IgD-negative memory B cell (primary cell): ENCODE data around the gene TSPAN4. TPM values are rescaled to one million over a fixed set of nuclear protein-coding genes. Genes with fewer than 3 reads are reported as not detected.
A peak's percentile ranks its signal among the peaks of the same experiment; 100 is the strongest.

Experiments used
- H3K27ac Mint-ChIP-seq, 3 donors: one replicate each; pipeline ENCODE4 v1.8.0; 2020 to 2022; ENCODE audit warnings: mild to moderate bottlenecking in 3 of 3, mixed read lengths in 3 of 3, moderate library complexity in 1 of 3
- H3K27me3 Mint-ChIP-seq: one replicate; pipeline ENCODE4 v1.8.0; 2021; ENCODE audit warnings: mixed read lengths
- H3K36me3 Mint-ChIP-seq: one replicate; pipeline ENCODE4 v1.8.0; 2020; ENCODE audit warnings: mild to moderate bottlenecking, mixed read lengths
- H3K4me1 Mint-ChIP-seq, 3 donors: one replicate each; pipeline ENCODE4 v1.8.0; 2020 to 2022; ENCODE audit warnings: mixed read lengths in 3 of 3, mild to moderate bottlenecking in 1 of 3
- H3K4me3 Mint-ChIP-seq, 4 donors: one replicate each; pipeline ENCODE4 v1.8.0; 2020 to 2022; ENCODE audit warnings: mild to moderate bottlenecking in 4 of 4, mixed read lengths in 4 of 4, moderate library complexity in 3 of 4
- H3K9me3 Mint-ChIP-seq, 3 donors: one replicate each; pipeline ENCODE4 v1.8.0; 2020 to 2021; ENCODE audit warnings: mixed read lengths in 3 of 3, mild to moderate bottlenecking in 1 of 3
- polyA plus RNA-seq: library from polyadenylated mRNA; unstranded; fragments of 300-500 nt; fragmentation: Illumina TruSeq; gene quantifications from one replicate; pipeline ENCODE4 v1.2.3, GENCODE V29; 2021

TSPAN4 gene
- polyA plus RNA-seq, 1 donor from 2014 or later, result 2.1 TPM

DNA sequence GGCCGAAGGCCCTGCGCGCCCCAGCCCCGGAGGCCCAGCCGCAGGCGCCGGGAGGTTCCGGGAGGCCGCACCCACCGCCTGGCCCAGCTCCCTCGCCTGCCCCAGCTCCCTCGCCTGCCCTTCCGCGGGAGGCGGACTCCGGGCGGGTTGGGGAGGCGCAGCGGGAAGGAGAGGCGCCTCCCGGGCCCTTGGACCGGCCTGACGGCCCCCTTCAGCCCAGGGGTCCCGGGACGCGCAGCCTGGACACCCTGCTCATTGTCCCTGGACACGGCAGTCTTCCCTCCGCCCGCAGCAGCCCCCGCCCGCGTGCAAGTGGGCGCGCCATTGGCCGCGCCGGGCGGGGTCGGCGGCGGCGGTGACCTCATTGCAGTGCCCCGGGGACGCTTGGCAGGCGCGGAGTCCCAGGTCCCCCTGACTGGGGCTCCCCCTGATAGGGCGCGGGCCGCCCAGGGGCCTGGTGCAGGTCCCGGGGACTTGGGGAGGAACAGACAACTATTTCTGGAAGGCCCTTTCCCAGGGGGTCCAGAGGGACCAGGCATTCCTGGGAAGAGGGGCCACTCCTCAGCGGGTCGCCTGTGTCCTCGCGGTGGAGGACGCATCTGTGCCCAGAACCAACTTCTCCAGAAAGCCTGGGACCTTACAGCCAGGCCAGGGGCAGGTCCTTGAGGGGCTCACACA, 9.4 kb upstream of the TSPAN4 start:
- Mint-ChIP-seq H3K36me3 (peaks cover 2% of the 10 kb centered on the region), H3K27me3 (peaks cover 7% of the 10 kb centered on the region), H3K4me1 (peaks cover 11% of the 10 kb centered on the region in 3 donors), H3K4me3 (peak overlapping the region in 2 of 4 donors; percentile 82 to 84), H3K9me3 (no peaks in the 10 kb centered on the region), H3K27ac (no peak overlapping the region)

DNA sequence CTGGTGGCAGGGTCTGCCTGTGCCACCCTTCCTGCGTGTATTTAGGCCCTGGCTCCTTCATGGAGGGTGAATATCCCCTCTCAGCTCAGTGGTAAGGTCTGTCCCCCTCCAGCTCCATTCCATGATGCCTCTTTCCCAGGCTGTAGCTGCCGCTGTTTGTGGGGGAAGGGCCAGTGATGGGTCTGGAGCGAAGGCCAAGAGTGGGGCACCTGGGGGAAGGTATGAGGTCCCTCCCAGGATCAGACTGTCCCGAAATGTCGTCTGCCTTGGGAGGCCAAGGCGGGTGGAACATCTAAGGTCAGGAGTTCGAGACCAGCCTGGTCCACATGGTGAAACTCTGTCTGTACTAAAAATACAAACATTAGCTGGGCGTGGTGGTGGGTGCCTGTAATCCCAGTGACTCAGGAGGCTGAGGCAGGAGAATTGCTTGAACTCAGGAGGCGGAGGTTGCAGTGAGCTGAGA, 8.8 kb upstream of the TSPAN4 start:
- Mint-ChIP-seq H3K36me3 (peaks cover 2% of the 10 kb centered on the region), H3K9me3 (no peaks in the 10 kb centered on the region), H3K27me3 (peaks cover 4% of the 10 kb centered on the region), H3K4me1 (peaks cover 7 to 11% (median 8%) of the 10 kb centered on the region in 3 donors), H3K27ac (peak overlapping the region in 2 of 3 donors; percentile 23 to 72), H3K4me3 (peak overlapping the region; percentile 63 to 84 (median 81))

DNA sequence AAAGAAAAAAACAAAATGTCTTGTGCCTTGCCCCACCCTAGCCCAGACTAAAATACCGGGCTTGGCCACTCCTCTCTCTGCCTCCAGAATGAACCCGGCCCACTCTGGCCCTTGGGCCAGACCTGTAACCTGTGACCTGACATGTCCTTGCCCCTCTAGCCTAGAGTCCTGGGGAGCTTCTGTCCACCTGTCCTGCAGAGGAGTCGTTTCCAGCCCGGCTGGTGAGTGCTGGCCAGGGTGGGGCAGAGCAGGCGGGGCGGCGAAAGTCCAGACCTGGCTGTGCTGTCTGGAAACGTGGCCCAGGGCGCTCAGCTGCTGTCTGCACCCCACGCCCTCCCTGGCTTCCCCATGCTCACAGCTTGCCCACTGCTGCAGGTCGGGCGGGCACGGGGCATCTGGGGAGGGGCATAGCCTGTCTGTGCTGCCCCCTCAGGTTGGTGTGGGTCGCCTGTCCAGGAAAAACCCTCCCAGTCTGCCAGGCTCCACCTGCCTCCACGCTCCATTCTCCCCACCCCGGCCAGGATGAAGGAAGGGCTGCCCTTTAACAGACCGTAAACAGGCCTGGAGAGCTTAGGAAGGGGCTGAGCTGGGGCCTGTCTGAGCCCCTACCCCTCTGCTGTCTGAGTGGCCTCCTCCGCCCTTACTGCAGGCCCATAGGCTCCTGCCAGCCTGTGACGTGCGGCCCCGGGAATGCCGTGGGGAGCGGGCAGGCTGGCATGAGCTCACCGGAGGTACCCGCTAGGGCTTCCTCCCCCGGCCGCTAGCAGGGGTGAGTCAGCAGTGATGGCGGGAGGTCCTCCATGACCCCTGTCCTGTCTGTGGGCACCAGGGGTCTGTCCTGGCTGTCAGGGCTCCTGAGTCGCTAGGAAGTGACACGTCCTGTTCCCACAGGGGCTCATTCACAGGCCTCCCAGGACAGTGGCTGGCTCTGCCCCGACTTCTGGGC, 8.0 kb upstream of the TSPAN4 start:
- peaks cover 0 to 11% (median 1%) of the 10 kb centered on the region in 3 donors for H3K4me1 Mint-ChIP-seq
- no peaks in the 10 kb centered on the region for H3K9me3 Mint-ChIP-seq
- peaks cover 2% of the 10 kb centered on the region for H3K36me3 Mint-ChIP-seq
- peaks cover 2% of the 10 kb centered on the region for H3K27me3 Mint-ChIP-seq
- H3K27ac Mint-ChIP-seq, result peak overlapping the region in 1 of 3 donors; percentile 23
- peak overlapping the region; percentile 47 to 82 (median 72) for H3K4me3 Mint-ChIP-seq

DNA sequence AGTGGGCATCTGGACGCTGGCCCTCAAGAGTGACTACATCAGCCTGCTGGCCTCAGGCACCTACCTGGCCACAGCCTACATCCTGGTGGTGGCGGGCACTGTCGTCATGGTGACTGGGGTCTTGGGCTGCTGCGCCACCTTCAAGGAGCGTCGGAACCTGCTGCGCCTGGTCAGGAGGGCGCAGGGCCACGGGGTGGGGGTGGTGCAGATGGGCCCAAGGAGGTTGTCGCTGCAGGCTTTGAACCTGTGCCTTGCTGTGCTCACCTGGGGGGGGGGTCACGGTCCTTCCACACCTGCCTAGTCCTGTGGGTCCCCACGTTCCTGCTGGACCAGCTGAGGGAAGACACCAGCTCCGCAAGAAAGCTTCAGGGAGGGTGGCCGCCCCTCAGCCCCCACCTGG, 6.4 kb upstream of the TSPAN4 start:
- Mint-ChIP-seq H3K9me3 (no peaks in the 10 kb centered on the region), H3K4me3 (no peak overlapping the region), H3K27me3 (peaks cover 2% of the 10 kb centered on the region), H3K4me1 (peaks cover 6 to 11% (median 9%) of the 10 kb centered on the region in 3 donors), H3K27ac (peak overlapping the region in 1 of 3 donors; percentile 19), H3K36me3 (peaks cover 2% of the 10 kb centered on the region)

DNA sequence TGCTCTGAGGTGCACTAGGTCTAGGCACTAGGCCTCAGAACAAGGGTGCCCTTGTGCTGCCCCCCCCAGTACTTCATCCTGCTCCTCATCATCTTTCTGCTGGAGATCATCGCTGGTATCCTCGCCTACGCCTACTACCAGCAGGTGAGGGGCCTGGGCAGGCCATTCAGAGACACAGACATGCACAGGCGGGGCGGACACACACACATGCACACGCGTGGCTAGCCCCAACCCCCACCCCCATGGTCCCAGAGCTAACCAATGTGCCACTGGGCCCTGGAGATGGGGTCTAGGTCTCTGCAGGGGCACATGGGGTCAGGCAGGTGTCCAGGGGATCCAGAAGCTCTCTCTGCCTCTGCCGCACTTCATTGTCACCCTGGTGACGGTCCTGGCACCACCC, 6.0 kb upstream of the TSPAN4 start:
- H3K4me1 Mint-ChIP-seq, result peaks cover 6 to 11% (median 8%) of the 10 kb centered on the region in 3 donors
- H3K36me3 Mint-ChIP-seq, result peaks cover 2% of the 10 kb centered on the region
- peaks cover under 1% of the 10 kb centered on the region for H3K27me3 Mint-ChIP-seq
- H3K4me3 Mint-ChIP-seq, result peak overlapping the region in 1 of 4 donors; percentile 63
- no peaks in the 10 kb centered on the region for H3K9me3 Mint-ChIP-seq
- H3K27ac Mint-ChIP-seq, result peak overlapping the region in 1 of 3 donors; percentile 19

DNA sequence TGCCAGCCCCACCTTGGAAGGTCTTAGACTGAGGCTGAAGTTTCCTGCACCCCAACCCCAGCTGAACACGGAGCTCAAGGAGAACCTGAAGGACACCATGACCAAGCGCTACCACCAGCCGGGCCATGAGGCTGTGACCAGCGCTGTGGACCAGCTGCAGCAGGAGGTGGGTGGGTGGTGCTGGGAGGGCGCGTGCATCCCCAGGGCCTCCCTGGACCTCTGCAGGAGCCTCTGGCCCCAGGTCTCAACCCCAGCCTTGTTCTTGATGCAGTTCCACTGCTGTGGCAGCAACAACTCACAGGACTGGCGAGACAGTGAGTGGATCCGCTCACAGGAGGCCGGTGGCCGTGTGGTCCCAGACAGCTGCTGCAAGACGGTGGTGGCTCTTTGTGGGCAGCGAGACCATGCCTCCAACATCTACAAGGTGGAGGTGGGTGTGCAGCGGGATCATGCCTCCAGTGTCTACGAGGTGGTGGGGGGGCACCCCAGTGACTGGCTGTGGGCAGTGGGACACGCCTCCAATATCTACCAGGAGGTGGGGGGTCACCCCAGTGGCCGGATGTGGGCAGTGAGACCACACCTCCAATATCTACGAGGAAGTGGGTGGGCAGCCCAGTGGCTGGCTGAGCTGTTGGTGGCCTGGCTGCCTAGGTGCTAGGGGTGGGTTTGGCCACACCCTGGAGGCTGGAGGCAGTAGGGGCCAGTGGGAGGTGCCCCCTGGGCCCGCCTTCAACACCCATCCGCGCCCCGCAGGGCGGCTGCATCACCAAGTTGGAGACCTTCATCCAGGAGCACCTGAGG, 5.3 kb upstream of the TSPAN4 start:
- Mint-ChIP-seq H3K4me1 (peaks cover 6 to 11% (median 7%) of the 10 kb centered on the region in 3 donors), H3K27me3 (no peaks in the 10 kb centered on the region), H3K9me3 (no peaks in the 10 kb centered on the region), H3K27ac (no peak overlapping the region), H3K4me3 (peak overlapping the region in 2 of 4 donors; percentile 12), H3K36me3 (peaks cover 2% of the 10 kb centered on the region)

DNA sequence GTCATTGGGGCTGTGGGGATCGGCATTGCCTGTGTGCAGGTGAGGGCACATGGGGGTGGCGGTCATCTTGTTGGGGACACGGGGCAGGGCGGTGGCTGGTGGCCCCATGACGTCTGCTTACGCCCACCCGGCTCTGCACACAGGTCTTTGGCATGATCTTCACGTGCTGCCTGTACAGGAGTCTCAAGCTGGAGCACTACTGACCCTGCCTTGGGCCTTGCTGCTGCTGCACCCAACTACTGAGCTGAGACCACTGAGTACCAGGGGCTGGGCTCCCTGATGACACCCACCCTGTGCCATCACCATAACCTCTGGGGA, 4.7 kb upstream of the TSPAN4 start:
- Mint-ChIP-seq H3K36me3 (peaks cover 2% of the 10 kb centered on the region), H3K27ac (no peak overlapping the region), H3K9me3 (no peaks in the 10 kb centered on the region), H3K27me3 (no peaks in the 10 kb centered on the region), H3K4me1 (peaks cover 6 to 11% (median 7%) of the 10 kb centered on the region in 3 donors), H3K4me3 (peak overlapping the region in 1 of 4 donors; percentile 33)

DNA sequence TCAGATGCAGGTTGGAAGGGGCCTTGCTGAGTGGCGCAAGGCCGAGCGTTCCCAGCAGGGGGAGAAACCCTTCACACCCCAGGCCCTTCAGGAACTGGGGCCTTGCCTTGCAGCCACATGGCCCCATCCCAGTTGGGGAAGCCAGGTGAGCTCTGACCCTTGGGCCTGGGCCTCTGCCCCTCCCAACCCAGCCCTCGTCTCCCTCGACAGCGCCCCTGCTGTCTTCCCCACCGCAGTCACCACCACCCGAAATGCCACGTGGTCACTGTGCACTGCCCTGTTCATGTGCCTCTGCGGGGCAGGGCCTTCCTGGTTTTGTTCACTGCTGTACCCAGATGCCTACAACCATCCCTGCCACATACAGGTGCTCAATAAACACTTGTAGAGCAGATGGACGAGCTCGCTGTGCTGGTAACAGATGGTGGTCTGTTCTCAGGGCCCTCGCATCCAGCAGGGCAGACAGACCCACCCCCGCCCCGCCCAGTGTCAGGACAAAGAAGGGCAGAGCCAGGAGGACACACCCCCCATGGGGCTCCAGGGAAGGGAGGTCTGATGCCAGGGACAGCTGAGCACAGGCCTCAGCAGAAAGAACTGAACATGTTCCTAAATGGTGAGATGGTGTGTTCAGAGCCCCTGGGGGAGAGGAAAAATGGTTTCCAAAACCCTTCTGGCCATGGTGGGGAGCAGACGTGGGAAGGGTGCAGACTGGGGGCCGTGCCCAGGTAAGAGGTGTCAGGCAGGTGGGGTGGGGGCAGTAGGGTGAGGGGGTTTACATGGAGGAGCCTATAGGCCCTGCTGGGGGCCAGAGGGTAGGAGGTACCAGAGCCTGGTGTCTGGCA, 4.0 kb upstream of the TSPAN4 start:
- Mint-ChIP-seq H3K36me3 (peaks cover 2% of the 10 kb centered on the region), H3K9me3 (no peaks in the 10 kb centered on the region), H3K4me1 (peaks cover 7 to 14% (median 8%) of the 10 kb centered on the region in 3 donors), H3K4me3 (peak overlapping the region in 1 of 4 donors; percentile 90), H3K27me3 (peaks cover 2% of the 10 kb centered on the region), H3K27ac (peak overlapping the region in 1 of 3 donors; percentile 48)

DNA sequence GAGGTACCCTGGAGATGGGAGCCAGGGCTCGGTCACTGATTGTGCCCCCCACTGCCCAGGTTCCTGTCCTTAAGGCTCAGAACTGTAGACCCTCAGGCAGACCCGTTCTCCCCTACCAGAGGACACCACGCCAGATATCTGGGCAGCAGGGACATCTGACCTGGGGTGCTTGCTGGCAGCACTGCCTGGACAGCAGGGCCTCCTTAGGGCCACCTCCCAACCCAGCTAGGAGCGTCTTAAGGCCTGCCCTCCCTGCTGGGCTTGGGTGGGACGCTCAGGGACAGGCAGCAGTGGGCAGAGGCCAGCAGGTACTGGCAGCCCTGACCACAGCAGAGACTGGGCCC, 3.4 kb upstream of the TSPAN4 start:
- peaks cover 2% of the 10 kb centered on the region for H3K36me3 Mint-ChIP-seq
- peak overlapping the region in 1 of 4 donors; percentile 90 for H3K4me3 Mint-ChIP-seq
- H3K4me1 Mint-ChIP-seq, result peaks cover 2 to 17% (median 8%) of the 10 kb centered on the region in 3 donors
- peaks cover 2% of the 10 kb centered on the region for H3K27me3 Mint-ChIP-seq
- no peaks in the 10 kb centered on the region for H3K9me3 Mint-ChIP-seq
- no peak overlapping the region for H3K27ac Mint-ChIP-seq

DNA sequence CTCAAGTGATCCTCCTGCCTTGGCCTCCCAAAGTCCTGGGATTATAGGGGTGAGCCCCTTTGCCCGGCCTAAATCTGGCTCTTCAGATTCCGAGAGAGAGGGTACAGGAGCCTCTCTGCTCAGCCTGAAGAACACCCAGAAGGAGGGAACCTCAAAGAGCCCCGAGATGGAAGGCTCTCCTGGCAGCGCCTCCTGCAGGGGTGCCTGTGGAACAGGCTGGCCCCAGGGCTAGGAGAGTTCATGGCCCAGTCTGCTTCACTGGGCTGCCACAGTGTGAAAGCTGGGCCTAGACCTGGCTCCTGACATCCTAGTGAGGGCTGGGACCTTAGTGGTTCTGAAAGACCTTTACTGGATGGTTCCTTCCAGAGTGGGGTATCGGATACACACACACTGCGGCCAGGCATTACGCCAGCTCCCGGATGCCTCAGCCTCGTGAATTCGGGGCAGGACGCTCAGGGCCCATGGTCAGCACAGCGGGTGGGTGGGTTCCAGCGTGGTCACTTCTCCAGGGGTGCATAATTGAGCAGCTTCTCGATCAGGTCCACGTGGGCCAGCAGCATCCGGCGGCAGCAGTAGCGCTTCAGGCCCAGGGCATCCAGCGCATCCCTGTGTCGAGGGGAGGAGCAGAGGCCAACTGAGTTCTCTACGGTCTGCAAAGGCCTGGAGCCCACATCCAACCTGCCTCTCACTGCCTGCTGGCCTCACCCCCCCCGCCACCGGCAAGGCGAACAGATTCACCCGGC, 2.6 kb upstream of the TSPAN4 start:
- Mint-ChIP-seq H3K27ac (peak overlapping the region in 1 of 3 donors; percentile 79), H3K4me3 (peak overlapping the region in 3 of 4 donors; percentile 25 to 90 (median 58)), H3K4me1 (peaks cover 0 to 17% (median 8%) of the 10 kb centered on the region in 3 donors), H3K27me3 (peaks cover 2% of the 10 kb centered on the region), H3K36me3 (peaks cover 2% of the 10 kb centered on the region), H3K9me3 (no peaks in the 10 kb centered on the region)

DNA sequence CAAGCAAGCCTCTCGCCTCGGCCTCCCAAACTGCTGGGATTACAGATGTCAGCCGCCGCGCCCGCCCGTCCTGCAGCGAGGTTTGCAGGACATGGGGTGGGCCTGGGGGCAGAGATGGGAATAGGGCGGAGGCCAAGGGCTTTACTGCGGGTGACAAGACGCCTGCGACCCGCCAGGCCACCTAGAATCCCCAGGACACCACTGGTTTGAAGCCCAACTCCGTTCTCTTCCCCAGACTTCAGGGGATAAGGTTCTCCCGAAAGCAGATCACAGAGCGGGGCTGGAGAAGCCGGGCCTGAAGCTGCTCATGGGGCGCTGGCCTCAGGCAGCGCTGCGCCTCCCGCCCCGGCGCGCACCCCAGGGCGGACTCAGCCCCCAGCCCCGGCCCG, 677 bp upstream of the TSPAN4 start:
- H3K27ac Mint-ChIP-seq, result peak overlapping the region in 2 of 3 donors; percentile 63 to 72
- H3K36me3 Mint-ChIP-seq, result no peaks in the 10 kb centered on the region
- H3K4me3 Mint-ChIP-seq, result peak overlapping the region; percentile 86 to 95 (median 89)
- H3K9me3 Mint-ChIP-seq, result no peaks in the 10 kb centered on the region
- H3K27me3 Mint-ChIP-seq, result peaks cover 2% of the 10 kb centered on the region
- H3K4me1 Mint-ChIP-seq, result peaks cover 0 to 17% (median 6%) of the 10 kb centered on the region in 3 donors

DNA sequence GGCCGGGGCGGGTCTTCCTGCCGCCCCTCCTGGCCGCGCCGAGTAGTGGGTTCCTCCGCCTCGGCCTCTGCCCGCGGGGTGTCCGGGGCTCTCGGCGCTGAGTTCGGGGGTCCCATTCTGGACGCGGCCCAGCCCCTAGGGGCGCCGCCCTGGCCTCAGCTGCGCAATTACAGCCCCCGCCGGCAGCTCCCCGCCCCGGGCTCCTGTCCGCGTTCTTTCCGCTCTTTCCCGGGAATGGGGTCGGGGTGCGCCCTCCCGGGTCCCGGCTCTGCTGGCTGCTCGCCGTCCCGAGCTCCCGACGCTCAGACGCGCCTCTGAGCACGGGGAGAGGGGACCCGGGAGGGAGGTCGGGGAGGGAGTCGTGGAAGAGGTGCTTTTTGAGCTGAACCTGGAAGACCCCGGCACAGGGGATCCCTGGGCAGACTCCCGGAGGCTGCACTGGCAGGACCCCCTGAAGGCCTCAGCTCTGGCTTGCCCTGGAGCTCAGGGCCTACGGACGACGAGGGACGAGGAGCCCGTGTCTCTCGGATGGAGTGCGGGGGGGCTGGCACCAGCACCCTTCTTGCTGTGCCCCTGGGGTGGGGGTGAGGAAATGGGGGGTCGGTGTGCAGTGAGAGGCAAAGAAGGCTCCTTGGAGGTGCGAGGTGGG, 558 bp downstream of the TSPAN4 start:
- peak overlapping the region; percentile 67 to 90 (median 84) for H3K4me3 Mint-ChIP-seq
- no peaks in the 10 kb centered on the region for H3K36me3 Mint-ChIP-seq
- H3K27ac Mint-ChIP-seq, result peak overlapping the region in 2 of 3 donors; percentile 72 to 83

More for the DNA sequence above, 558 bp downstream of the TSPAN4 start:
- H3K4me1 Mint-ChIP-seq, result peaks cover 0 to 17% (median 6%) of the 10 kb centered on the region in 3 donors
- H3K27me3 Mint-ChIP-seq, result peaks cover 2% of the 10 kb centered on the region
- no peaks in the 10 kb centered on the region for H3K9me3 Mint-ChIP-seq
